Heart left ventricle (tissue), 13 donors: ENCODE measurements around the gene OSER1.

ENCODE experiments used
- CTCF ChIP-seq, 12 donors: fragments of 200-600 bp; sonication (generic) in 4 of 12; IDR thresholded peaks; one replicate each; pipeline versions ENCODE4 v1.5.0 to v1.8.0; 2018 to 2022; ENCODE audit warnings: antibody characterized with exemption in 12 of 12, mild to moderate bottlenecking in 5 of 12
- POLR2A ChIP-seq, 2 donors: fragments of 450-650 bp; IDR thresholded peaks; one replicate each; pipeline ENCODE4 v1.6.1; 2017; ENCODE audit warnings: antibody characterized with exemption in 2 of 2, mild to moderate bottlenecking in 2 of 2, moderate library complexity in 2 of 2
- donor health status: ischemic (EF 13 %, LVEDD 7.1; RV severe dilation, severe dysfunction).
- donor health status: DM: no; HTN: yes; CAD: no.
- donor health status: DM: no; HTN: no; CAD: no.
- donor health status: ischemic (EF 25% LVEDD 6.9; RV normal size, moderate dysfunction).
- donor health status: ischemic (EF 25% LVEDD 5.7; RV mildly dilated, moderate dysfunction).
- donor health status: ischemic (EF 35%, LVEDD 5.7; RV mildly dilated, moderate dysfunction).
- donor health status: nonischemic (EF 11% LVEDD 7.7; RV severe dilation, severe dysfunction).
- donor health status: DM: yes; HTN: yes; CAD: no.
- donor health status: PGD.
- donor health status: ischemic (EF 29% LVEDD 5.4; RV normal size, mild dysfunction).
- donor health status: nonischemic (EF 23%, LVEDD 6.1; RV moderate dilation, normal function).

- TF ChIP-seq CTCF (IDR thresholded peaks at IDR 0.05): no peak
- no peak for TF ChIP-seq POLR2A (IDR thresholded peaks at IDR 0.05)
Measured at GRCh38 chr20:44211177-44212039, 837 bp upstream of the OSER1 start.
